Measurements from ENCODE around the gene MEPCE.

The MEPCE gene

DNA sequence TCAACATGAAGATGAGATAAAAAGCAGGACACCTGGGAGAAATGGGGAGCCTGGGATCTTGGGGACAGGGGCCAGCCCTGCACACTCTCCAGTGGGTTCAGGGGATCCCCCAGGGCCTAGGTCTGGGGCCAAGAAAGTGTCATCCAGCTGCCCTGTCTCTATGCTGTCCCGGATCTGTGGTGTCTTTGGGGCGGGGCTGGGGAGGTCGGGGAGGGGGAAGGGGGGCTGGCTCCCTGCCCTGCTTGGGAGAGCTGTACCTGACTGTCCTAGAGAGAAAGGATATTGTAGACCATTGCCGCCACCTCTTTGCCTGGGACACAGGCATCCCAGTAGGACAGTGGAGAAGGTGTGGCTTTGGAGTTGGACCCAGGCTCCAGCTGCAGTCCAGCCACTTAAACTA, 41.4 kb downstream of the MEPCE start:
- no peak overlapping the region for H3K4me3 ChIP-seq (ENCODE audit: control insufficient read depth, low read depth, low read length)
- TF ChIP-seq, protein P1, sequence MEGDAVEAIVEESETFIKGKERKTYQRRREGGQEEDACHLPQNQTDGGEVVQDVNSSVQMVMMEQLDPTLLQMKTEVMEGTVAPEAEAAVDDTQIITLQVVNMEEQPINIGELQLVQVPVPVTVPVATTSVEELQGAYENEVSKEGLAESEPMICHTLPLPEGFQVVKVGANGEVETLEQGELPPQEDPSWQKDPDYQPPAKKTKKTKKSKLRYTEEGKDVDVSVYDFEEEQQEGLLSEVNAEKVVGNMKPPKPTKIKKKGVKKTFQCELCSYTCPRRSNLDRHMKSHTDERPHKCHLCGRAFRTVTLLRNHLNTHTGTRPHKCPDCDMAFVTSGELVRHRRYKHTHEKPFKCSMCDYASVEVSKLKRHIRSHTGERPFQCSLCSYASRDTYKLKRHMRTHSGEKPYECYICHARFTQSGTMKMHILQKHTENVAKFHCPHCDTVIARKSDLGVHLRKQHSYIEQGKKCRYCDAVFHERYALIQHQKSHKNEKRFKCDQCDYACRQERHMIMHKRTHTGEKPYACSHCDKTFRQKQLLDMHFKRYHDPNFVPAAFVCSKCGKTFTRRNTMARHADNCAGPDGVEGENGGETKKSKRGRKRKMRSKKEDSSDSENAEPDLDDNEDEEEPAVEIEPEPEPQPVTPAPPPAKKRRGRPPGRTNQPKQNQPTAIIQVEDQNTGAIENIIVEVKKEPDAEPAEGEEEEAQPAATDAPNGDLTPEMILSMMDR (IDR thresholded peaks at IDR 0.05; ENCODE audit: control insufficient read depth, insufficient read depth, low read depth, low read length, missing control alignments): no peak
- DNase-seq (ENCODE audit: low read depth): no peak

DNA sequence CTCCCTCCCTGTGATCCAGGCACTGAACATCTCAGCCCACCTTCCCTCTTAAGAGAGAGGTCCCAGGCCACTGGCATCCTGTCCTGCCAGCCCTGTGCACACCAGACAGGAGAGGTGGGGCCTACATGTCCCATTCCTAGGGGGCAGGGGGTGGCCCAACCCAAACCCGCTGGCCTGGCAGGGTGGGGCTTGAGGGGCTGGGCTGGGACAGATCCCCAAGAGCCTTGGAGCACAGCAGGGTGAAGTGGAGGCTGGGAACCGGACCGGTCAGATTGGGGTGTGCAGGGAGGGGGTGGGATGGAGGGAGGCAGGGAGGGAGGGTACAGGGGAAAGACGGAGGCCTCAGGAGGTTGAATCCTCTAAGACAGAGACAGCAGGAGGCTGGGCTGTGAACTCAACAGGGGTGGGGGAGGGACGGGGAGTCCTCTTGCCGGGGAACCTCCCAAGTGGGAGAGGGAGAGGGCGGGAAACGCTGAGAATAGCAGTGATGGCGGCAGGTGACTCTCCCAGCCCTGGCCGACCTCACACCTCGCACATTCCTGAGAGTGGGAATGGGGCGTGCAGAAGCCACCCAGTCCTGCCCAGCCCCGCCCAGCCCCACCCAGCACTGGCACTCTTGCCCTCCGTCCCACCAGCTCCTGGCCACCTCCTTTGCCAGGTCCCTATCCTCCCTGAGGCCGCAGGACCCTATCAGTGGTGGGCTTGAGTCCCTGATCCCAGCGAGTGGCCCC, 42.7 kb downstream of the MEPCE start:
- H3K4me3 ChIP-seq (ENCODE audit: control insufficient read depth, low read depth, low read length): no peak overlapping the region
- TF ChIP-seq, protein P1 (IDR thresholded peaks at IDR 0.05; ENCODE audit: control insufficient read depth, insufficient read depth, low read depth, low read length, missing control alignments): no peak
- no peak for DNase-seq (ENCODE audit: low read depth)

- TF ChIP-seq, protein P1 (IDR thresholded peaks at IDR 0.05; ENCODE audit: control insufficient read depth, insufficient read depth, low read depth, low read length, missing control alignments): no peak
- DNase-seq (ENCODE audit: low read depth): no peak
- no peak overlapping the region for H3K4me3 ChIP-seq (ENCODE audit: control insufficient read depth, low read depth, low read length)
Measured at GRCh38 chr7:100472854-100473499, 43.3 kb downstream of the MEPCE start.

GRCh38 chr7:100475549-100475948, 45.9 kb downstream of the MEPCE start:
- no peak overlapping the region for H3K4me3 ChIP-seq (ENCODE audit: control insufficient read depth, low read depth, low read length)
- no peak for DNase-seq (ENCODE audit: low read depth)
- TF ChIP-seq, protein P1 (IDR thresholded peaks at IDR 0.05; ENCODE audit: control insufficient read depth, insufficient read depth, low read depth, low read length, missing control alignments): no peak

GRCh38 chr7:100476101-100476780, 46.6 kb downstream of the MEPCE start:
- TF ChIP-seq, protein P1 (IDR thresholded peaks at IDR 0.05; ENCODE audit: control insufficient read depth, insufficient read depth, low read depth, low read length, missing control alignments): no peak
- DNase-seq (ENCODE audit: low read depth): no peak
- peak overlapping the region; percentile 90 for H3K4me3 ChIP-seq (ENCODE audit: control insufficient read depth, low read depth, low read length)

- peak overlapping the region; percentile 90 for H3K4me3 ChIP-seq (ENCODE audit: control insufficient read depth, low read depth, low read length)
- DNase-seq (ENCODE audit: low read depth): no peak
- TF ChIP-seq, protein P1 (IDR thresholded peaks at IDR 0.05; ENCODE audit: control insufficient read depth, insufficient read depth, low read depth, low read length, missing control alignments): peak; percentile 38
Measured at GRCh38 chr7:100476903-100477870, 47.6 kb downstream of the MEPCE start.

Measured in AG09309 (cell line).